Astrocyte of the cerebellum (primary cell): Measurements from ENCODE around the gene TBC1D22A.

ENCODE experiments used
- DNase-seq: peaks from one replicate; pipeline ENCODE4 v3.0.0-alpha.2; 2011; ENCODE audit warnings: low read depth
- H3K4me3 ChIP-seq: 2 replicates; pipeline ENCODE4 v1.5.1; 2011; ENCODE audit warnings: mild to moderate bottlenecking, low read depth, low read length, moderate library complexity
- CTCF ChIP-seq: IDR thresholded peaks from 2 replicates; pipeline ENCODE4 v1.5.1; 2012; ENCODE audit warnings: low read length, low read depth, moderate library complexity, mild to moderate bottlenecking; ENCODE audit errors: missing control alignments
- in situ Hi-C: cut with HindIII; loops from 2 replicates; pipeline ENCODE4 v1.10.0; 2017; ENCODE audit warnings: low sequenced_read_pairs

The TBC1D22A gene

GRCh38 chr22:46891382-46891951 lies 129.0 kb downstream of the TBC1D22A start:
- TF ChIP-seq CTCF = no peak
- in situ Hi-C loops = no loop called here

GRCh38 chr22:46892866-46893265 lies 130.4 kb downstream of the TBC1D22A start:
- no peak overlapping the region for H3K4me3 ChIP-seq
- DNase-seq = no peak
- no peak for TF ChIP-seq CTCF
- in situ Hi-C loops = no loop called here

More at GRCh38 chr22:46891382-46891951, 129.0 kb downstream of the TBC1D22A start:
- no peak overlapping the region for H3K4me3 ChIP-seq
- DNase-seq = no peak

- no peak overlapping the region for H3K4me3 ChIP-seq
- in situ Hi-C loops = no loop called here
- DNase-seq = no peak
- no peak for TF ChIP-seq CTCF
Measured at GRCh38 chr22:46893281-46894020, 131.0 kb downstream of the TBC1D22A start.

GRCh38 chr22:46894081-46894671 lies 131.7 kb downstream of the TBC1D22A start:
- H3K4me3 ChIP-seq = no peak overlapping the region
- TF ChIP-seq CTCF = no peak
- in situ Hi-C loops = no loop called here
- no peak for DNase-seq

GRCh38 chr22:46894851-46895640 lies 132.6 kb downstream of the TBC1D22A start:
- DNase-seq = no peak

More at GRCh38 chr22:46894851-46895640, 132.6 kb downstream of the TBC1D22A start:
- in situ Hi-C loops = no loop called here
- no peak for TF ChIP-seq CTCF
- H3K4me3 ChIP-seq = no peak overlapping the region
